GM23338 (cell line): ENCODE results near the gene WDR74. TPM values are rescaled to one million over a fixed set of nuclear protein-coding genes. Genes with fewer than 3 reads are reported as not detected.

Experiments used
- ATAC-seq: fragments of 200-7000 bp; cut with Tn5 transposase; 3 replicates; pipeline ENCODE4 v1.9.1; 2020
- DNase-seq: peaks from one replicate; pipeline ENCODE4 v3.0.0-alpha.2; 2015; ENCODE audit warnings: low spot score
- H2AFZ ChIP-seq: fragments of 200-600 bp; sonication (generic); 2 replicates; pipeline ENCODE4 v1.8.0; 2016; ENCODE audit warnings: antibody characterized with exemption, mild to moderate bottlenecking, moderate library complexity
- H3F3A ChIP-seq: fragments of 200-600 bp; sonication (generic); replicated peaks from 2 replicates; pipeline ENCODE4 v1.8.0; 2017; ENCODE audit warnings: antibody characterized with exemption, mixed run types, low read depth
- H3K27ac ChIP-seq: fragments of 200-600 bp; sonication (generic); 2 replicates; pipeline ENCODE4 v1.6.1; 2016; ENCODE audit warnings: low read depth
- H3K27me3 ChIP-seq: fragments of 200-600 bp; sonication (generic); 2 replicates; pipeline ENCODE4 v1.8.0; 2016; ENCODE audit warnings: mild to moderate bottlenecking, mixed run types, moderate library complexity; ENCODE audit not compliant: insufficient read depth
- H3K36me3 ChIP-seq: fragments of 200-600 bp; sonication (generic); 2 replicates; pipeline ENCODE4 v1.8.0; 2016; ENCODE audit warnings: mild to moderate bottlenecking; ENCODE audit not compliant: insufficient read depth
- H3K4me1 ChIP-seq: fragments of 200-600 bp; sonication (generic); 2 replicates; pipeline ENCODE4 v1.8.0; 2016; ENCODE audit warnings: mild to moderate bottlenecking, moderate library complexity; ENCODE audit not compliant: insufficient read depth
- H3K4me2 ChIP-seq: fragments of 200-600 bp; sonication (generic); 2 replicates; pipeline ENCODE4 v1.7.1; 2017; ENCODE audit warnings: mixed run types
- H3K4me3 ChIP-seq: fragments of 200-600 bp; sonication (generic); 2 replicates; pipeline ENCODE4 v1.6.1; 2016; ENCODE audit warnings: mixed run types
- H3K79me2 ChIP-seq: fragments of 200-600 bp; sonication (generic); replicated peaks from 2 replicates; pipeline ENCODE4 v1.8.0; 2017; ENCODE audit warnings: mild to moderate bottlenecking; ENCODE audit not compliant: insufficient read depth
- H3K9me2 ChIP-seq: fragments of 200-600 bp; sonication (generic); 2 replicates; pipeline ENCODE4 v1.8.0; 2017; ENCODE audit not compliant: insufficient read depth
- H4K20me1 ChIP-seq: fragments of 200-600 bp; sonication (generic); replicated peaks from 2 replicates; pipeline ENCODE4 v1.8.0; 2017; ENCODE audit warnings: mild to moderate bottlenecking; ENCODE audit not compliant: insufficient read depth
- H3K27ac Mint-ChIP-seq: 2 replicates; pipeline ENCODE4 v1.8.0; 2020; ENCODE audit warnings: inconsistent platforms, mild to moderate bottlenecking, moderate library complexity, mixed read lengths
- H3K27me3 Mint-ChIP-seq: 3 replicates; pipeline ENCODE4 v1.8.0; 2022; ENCODE audit warnings: low read depth, mild to moderate bottlenecking, moderate library complexity, mixed read lengths, inconsistent platforms; ENCODE audit not compliant: insufficient read depth, poor library complexity
- H3K36me3 Mint-ChIP-seq: 3 replicates; pipeline ENCODE4 v1.8.0; 2021; ENCODE audit warnings: low read depth, mild to moderate bottlenecking, inconsistent platforms, moderate library complexity, mixed read lengths
- H3K4me1 Mint-ChIP-seq: 3 replicates; pipeline ENCODE4 v1.8.0; 2020; ENCODE audit warnings: mild to moderate bottlenecking, inconsistent platforms, mixed read lengths
- H3K4me3 Mint-ChIP-seq: 3 replicates; pipeline ENCODE4 v1.8.0; 2021; ENCODE audit warnings: moderate library complexity, mild to moderate bottlenecking, inconsistent platforms, mixed read lengths
- H3K9me3 Mint-ChIP-seq: 3 replicates; pipeline ENCODE4 v1.8.0; 2020; ENCODE audit warnings: moderate library complexity, mild to moderate bottlenecking, inconsistent platforms, mixed read lengths
- CREB1 ChIP-seq: fragments of 250-450 bp; sonication (Bioruptor Pico); IDR thresholded peaks from 2 replicates; pipeline ENCODE4 v1.5.0; 2020; ENCODE audit warnings: low read depth, mild to moderate bottlenecking, moderate library complexity
- EZH2 ChIP-seq: fragments of 200-600 bp; sonication (generic); IDR thresholded peaks from one replicate; pipeline ENCODE4 v1.8.0; 2017; ENCODE audit warnings: antibody characterized with exemption, mild to moderate bottlenecking, low read depth; ENCODE audit not compliant: unreplicated experiment
- EZH2phosphoT487 ChIP-seq: fragments of 200-600 bp; sonication (generic); IDR thresholded peaks from one replicate; pipeline ENCODE4 v1.8.1; 2018; ENCODE audit warnings: antibody characterized with exemption; ENCODE audit not compliant: unreplicated experiment
- JUNB ChIP-seq: IDR thresholded peaks from one replicate; pipeline ENCODE4 v1.6.1; 2016; ENCODE audit warnings: antibody characterized with exemption; ENCODE audit not compliant: unreplicated experiment
- NANOG ChIP-seq: IDR thresholded peaks from 2 replicates; pipeline ENCODE4 v1.6.1; 2016; ENCODE audit warnings: antibody characterized with exemption, borderline replicate concordance
- POLR2AphosphoS5 ChIP-seq: IDR thresholded peaks from 2 replicates; pipeline ENCODE4 v1.6.1; 2016; ENCODE audit warnings: antibody characterized with exemption, low read depth
- STAT1 ChIP-seq: IDR thresholded peaks from one replicate; pipeline ENCODE4 v1.6.1; 2016; ENCODE audit warnings: antibody characterized with exemption; ENCODE audit not compliant: unreplicated experiment
- ZNF114 ChIP-seq: fragments of 250-450 bp; sonication (Bioruptor Pico); IDR thresholded peaks from 2 replicates; pipeline ENCODE4 v1.5.0; 2020; ENCODE audit warnings: mild to moderate bottlenecking, moderate library complexity
- ZNF331 ChIP-seq: fragments of 250-450 bp; sonication (Bioruptor Pico); IDR thresholded peaks from 2 replicates; pipeline ENCODE4 v1.5.0; 2020; ENCODE audit warnings: low read depth, mild to moderate bottlenecking, moderate library complexity
- polyA plus RNA-seq: library from polyadenylated mRNA; unstranded; fragments of >200 nt; fragmentation: Nextera tagmentation; extraction: Ambion mirVana; gene quantifications from 2 replicates; pipeline ENCODE4 v1.2.1, GENCODE V29; 2016
- total RNA-seq: library from RNA; depleted of rRNA; stranded (reverse); fragments of >200 nt; shearing (Covaris generic); gene quantifications from 2 replicates; pipeline ENCODE4 v1.2.3, GENCODE V29; 2014
- TF ChIP-seq, protein P1 (sequence below): IDR thresholded peaks from one replicate; pipeline ENCODE4 v1.6.1; 2018; ENCODE audit warnings: antibody characterized with exemption; ENCODE audit not compliant: unreplicated experiment
- TF ChIP-seq, protein P2 (sequence below): IDR thresholded peaks from 2 replicates; pipeline ENCODE4 v1.6.1; 2016; ENCODE audit warnings: antibody characterized with exemption
- TF ChIP-seq, protein P3 (sequence below): fragments of 250-450 bp; sonication (Bioruptor Pico); IDR thresholded peaks from 2 replicates; pipeline ENCODE4 v1.5.0; 2020; ENCODE audit warnings: mild to moderate bottlenecking, moderate library complexity
- TF ChIP-seq, protein P4 (sequence below), 2 experiments: fragments of 200-600 bp in 1 of 2; sonication (generic) in 1 of 2; conservative IDR thresholded peaks; 2 replicates each; pipeline versions ENCODE4 v1.5.1 to v1.6.1; 2016 to 2017; ENCODE audit warnings: antibody characterized with exemption in 2 of 2, low read depth in 2 of 2, mild to moderate bottlenecking in 2 of 2, moderate library complexity in 1 of 2

WDR74 gene
- total and polyA plus RNA-seq, 2 experiments from 2014 or later: 94.4 to 136 TPM

DNA sequence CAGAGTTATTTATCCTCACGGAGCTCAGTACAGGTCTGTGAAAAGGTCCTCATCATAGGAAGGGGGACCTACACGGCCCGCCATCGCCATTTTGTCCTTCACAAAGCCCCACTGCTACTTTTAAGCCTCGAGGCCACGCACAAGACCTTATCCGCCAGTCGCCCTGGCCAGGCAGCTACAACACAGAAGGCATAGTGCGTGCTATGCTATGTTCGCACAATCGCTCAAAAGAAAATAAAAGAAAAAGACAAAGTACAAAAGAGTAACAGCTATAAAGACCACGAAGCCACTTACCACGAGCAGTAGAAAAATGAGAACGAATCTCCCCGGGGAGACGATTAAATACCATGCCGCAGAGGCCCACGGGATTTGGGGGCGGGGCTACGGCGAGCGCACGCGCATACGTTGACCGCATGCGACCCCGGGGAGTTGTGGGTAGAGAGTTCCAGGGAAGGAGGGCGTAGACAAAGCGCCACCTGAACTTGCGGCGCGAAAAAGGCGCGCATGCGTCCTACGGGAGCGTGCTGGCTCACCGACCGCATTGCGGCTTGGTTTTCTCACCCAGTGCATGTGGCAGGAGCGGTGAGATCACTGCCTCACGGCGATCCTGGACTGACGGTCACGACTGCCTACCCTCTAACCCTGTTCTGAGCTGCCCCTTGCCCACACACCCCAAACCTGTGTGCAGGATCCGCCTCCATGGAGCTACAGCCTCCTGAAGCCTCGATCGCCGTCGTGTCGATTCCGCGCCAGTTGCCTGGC is 16.4 kb upstream of the WDR74 start:
- H3K36me3 Mint-ChIP-seq: peaks cover 96% of the 10 kb centered on the region
- Histone ChIP-seq H3K4me3 (peak overlapping the region; percentile 100), H3K27ac (peak overlapping the region; percentile 97), H3K4me2 (peak overlapping the region; percentile 100), H3F3A (peaks cover 66% of the 10 kb centered on the region), H2AFZ (no peak overlapping the region), H3K4me1 (peaks cover 56% of the 10 kb centered on the region), H3K79me2 (peaks cover 82% of the 10 kb centered on the region), H4K20me1 (peaks cover 39% of the 10 kb centered on the region), H3K36me3 (peaks cover 43% of the 10 kb centered on the region), H3K27me3 (no peaks in the 10 kb centered on the region), H3K9me2 (no peaks in the 10 kb centered on the region)
- peaks cover 67% of the 10 kb centered on the region for H3K27me3 Mint-ChIP-seq
- H3K27ac Mint-ChIP-seq: peak overlapping the region; percentile 100
- peak; percentile 99 for DNase-seq
- ATAC-seq: peak; percentile 73
- TF ChIP-seq STAT1 (no peak), NANOG (no peak), ZNF331 (CRISPR knock-in tag) (no peak; the same call in 1 of the 2 replicates), POLR2AphosphoS5 (peak; percentile 100), ZNF114 (no peak), EZH2phosphoT487 (no peak), JUNB (no peak), CREB1 (CRISPR knock-in tag) (peak; percentile 79), EZH2 (no peak)
- TF ChIP-seq, protein P1, sequence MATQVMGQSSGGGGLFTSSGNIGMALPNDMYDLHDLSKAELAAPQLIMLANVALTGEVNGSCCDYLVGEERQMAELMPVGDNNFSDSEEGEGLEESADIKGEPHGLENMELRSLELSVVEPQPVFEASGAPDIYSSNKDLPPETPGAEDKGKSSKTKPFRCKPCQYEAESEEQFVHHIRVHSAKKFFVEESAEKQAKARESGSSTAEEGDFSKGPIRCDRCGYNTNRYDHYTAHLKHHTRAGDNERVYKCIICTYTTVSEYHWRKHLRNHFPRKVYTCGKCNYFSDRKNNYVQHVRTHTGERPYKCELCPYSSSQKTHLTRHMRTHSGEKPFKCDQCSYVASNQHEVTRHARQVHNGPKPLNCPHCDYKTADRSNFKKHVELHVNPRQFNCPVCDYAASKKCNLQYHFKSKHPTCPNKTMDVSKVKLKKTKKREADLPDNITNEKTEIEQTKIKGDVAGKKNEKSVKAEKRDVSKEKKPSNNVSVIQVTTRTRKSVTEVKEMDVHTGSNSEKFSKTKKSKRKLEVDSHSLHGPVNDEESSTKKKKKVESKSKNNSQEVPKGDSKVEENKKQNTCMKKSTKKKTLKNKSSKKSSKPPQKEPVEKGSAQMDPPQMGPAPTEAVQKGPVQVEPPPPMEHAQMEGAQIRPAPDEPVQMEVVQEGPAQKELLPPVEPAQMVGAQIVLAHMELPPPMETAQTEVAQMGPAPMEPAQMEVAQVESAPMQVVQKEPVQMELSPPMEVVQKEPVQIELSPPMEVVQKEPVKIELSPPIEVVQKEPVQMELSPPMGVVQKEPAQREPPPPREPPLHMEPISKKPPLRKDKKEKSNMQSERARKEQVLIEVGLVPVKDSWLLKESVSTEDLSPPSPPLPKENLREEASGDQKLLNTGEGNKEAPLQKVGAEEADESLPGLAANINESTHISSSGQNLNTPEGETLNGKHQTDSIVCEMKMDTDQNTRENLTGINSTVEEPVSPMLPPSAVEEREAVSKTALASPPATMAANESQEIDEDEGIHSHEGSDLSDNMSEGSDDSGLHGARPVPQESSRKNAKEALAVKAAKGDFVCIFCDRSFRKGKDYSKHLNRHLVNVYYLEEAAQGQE: no peak
- TF ChIP-seq, protein P2, sequence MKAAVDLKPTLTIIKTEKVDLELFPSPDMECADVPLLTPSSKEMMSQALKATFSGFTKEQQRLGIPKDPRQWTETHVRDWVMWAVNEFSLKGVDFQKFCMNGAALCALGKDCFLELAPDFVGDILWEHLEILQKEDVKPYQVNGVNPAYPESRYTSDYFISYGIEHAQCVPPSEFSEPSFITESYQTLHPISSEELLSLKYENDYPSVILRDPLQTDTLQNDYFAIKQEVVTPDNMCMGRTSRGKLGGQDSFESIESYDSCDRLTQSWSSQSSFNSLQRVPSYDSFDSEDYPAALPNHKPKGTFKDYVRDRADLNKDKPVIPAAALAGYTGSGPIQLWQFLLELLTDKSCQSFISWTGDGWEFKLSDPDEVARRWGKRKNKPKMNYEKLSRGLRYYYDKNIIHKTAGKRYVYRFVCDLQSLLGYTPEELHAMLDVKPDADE: peak; percentile 32
- TF ChIP-seq, protein P3, sequence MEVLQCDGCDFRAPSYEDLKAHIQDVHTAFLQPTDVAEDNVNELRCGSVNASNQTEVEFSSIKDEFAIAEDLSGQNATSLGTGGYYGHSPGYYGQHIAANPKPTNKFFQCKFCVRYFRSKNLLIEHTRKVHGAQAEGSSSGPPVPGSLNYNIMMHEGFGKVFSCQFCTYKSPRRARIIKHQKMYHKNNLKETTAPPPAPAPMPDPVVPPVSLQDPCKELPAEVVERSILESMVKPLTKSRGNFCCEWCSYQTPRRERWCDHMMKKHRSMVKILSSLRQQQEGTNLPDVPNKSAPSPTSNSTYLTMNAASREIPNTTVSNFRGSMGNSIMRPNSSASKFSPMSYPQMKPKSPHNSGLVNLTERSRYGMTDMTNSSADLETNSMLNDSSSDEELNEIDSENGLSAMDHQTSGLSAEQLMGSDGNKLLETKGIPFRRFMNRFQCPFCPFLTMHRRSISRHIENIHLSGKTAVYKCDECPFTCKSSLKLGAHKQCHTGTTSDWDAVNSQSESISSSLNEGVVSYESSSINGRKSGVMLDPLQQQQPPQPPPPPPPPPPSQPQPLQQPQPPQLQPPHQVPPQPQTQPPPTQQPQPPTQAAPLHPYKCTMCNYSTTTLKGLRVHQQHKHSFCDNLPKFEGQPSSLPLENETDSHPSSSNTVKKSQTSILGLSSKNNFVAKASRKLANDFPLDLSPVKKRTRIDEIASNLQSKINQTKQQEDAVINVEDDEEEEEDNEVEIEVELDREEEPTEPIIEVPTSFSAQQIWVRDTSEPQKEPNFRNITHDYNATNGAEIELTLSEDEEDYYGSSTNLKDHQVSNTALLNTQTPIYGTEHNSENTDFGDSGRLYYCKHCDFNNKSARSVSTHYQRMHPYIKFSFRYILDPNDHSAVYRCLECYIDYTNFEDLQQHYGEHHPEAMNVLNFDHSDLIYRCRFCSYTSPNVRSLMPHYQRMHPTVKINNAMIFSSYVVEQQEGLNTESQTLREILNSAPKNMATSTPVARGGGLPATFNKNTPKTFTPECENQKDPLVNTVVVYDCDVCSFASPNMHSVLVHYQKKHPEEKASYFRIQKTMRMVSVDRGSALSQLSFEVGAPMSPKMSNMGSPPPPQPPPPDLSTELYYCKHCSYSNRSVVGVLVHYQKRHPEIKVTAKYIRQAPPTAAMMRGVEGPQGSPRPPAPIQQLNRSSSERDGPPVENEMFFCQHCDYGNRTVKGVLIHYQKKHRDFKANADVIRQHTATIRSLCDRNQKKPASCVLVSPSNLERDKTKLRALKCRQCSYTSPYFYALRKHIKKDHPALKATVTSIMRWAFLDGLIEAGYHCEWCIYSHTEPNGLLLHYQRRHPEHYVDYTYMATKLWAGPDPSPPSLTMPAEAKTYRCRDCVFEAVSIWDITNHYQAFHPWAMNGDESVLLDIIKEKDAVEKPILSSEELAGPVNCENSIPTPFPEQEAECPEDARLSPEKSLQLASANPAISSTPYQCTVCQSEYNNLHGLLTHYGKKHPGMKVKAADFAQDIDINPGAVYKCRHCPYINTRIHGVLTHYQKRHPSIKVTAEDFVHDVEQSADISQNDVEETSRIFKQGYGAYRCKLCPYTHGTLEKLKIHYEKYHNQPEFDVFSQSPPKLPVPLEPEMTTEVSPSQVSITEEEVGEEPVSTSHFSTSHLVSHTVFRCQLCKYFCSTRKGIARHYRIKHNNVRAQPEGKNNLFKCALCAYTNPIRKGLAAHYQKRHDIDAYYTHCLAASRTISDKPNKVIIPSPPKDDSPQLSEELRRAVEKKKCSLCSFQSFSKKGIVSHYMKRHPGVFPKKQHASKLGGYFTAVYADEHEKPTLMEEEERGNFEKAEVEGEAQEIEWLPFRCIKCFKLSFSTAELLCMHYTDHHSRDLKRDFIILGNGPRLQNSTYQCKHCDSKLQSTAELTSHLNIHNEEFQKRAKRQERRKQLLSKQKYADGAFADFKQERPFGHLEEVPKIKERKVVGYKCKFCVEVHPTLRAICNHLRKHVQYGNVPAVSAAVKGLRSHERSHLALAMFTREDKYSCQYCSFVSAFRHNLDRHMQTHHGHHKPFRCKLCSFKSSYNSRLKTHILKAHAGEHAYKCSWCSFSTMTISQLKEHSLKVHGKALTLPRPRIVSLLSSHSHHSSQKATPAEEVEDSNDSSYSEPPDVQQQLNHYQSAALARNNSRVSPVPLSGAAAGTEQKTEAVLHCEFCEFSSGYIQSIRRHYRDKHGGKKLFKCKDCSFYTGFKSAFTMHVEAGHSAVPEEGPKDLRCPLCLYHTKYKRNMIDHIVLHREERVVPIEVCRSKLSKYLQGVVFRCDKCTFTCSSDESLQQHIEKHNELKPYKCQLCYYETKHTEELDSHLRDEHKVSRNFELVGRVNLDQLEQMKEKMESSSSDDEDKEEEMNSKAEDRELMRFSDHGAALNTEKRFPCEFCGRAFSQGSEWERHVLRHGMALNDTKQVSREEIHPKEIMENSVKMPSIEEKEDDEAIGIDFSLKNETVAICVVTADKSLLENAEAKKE (CRISPR knock-in tag): no peak
- TF ChIP-seq, protein P4, sequence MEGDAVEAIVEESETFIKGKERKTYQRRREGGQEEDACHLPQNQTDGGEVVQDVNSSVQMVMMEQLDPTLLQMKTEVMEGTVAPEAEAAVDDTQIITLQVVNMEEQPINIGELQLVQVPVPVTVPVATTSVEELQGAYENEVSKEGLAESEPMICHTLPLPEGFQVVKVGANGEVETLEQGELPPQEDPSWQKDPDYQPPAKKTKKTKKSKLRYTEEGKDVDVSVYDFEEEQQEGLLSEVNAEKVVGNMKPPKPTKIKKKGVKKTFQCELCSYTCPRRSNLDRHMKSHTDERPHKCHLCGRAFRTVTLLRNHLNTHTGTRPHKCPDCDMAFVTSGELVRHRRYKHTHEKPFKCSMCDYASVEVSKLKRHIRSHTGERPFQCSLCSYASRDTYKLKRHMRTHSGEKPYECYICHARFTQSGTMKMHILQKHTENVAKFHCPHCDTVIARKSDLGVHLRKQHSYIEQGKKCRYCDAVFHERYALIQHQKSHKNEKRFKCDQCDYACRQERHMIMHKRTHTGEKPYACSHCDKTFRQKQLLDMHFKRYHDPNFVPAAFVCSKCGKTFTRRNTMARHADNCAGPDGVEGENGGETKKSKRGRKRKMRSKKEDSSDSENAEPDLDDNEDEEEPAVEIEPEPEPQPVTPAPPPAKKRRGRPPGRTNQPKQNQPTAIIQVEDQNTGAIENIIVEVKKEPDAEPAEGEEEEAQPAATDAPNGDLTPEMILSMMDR (conservative IDR thresholded peaks at IDR 0.05; ENCODE audit: low read depth in 2 of 2): no peak
- peak overlapping the region; percentile 98 for H3K4me3 Mint-ChIP-seq
- H3K9me3 Mint-ChIP-seq: peaks cover 19% of the 10 kb centered on the region
- H3K4me1 Mint-ChIP-seq: peaks cover 50% of the 10 kb centered on the region
